Measurements from ENCODE around the gene SRC. TPM values are rescaled to one million over a fixed set of nuclear protein-coding genes. Genes with fewer than 3 reads are reported as not detected.
A peak's percentile ranks its signal among the peaks of the same experiment; 100 is the strongest.

SRC gene
- polyA plus RNA-seq, 1 donor (not counting 4 experiments of a cell fraction or from before 2014, with no cell fraction given) = 22.8 TPM

DNA sequence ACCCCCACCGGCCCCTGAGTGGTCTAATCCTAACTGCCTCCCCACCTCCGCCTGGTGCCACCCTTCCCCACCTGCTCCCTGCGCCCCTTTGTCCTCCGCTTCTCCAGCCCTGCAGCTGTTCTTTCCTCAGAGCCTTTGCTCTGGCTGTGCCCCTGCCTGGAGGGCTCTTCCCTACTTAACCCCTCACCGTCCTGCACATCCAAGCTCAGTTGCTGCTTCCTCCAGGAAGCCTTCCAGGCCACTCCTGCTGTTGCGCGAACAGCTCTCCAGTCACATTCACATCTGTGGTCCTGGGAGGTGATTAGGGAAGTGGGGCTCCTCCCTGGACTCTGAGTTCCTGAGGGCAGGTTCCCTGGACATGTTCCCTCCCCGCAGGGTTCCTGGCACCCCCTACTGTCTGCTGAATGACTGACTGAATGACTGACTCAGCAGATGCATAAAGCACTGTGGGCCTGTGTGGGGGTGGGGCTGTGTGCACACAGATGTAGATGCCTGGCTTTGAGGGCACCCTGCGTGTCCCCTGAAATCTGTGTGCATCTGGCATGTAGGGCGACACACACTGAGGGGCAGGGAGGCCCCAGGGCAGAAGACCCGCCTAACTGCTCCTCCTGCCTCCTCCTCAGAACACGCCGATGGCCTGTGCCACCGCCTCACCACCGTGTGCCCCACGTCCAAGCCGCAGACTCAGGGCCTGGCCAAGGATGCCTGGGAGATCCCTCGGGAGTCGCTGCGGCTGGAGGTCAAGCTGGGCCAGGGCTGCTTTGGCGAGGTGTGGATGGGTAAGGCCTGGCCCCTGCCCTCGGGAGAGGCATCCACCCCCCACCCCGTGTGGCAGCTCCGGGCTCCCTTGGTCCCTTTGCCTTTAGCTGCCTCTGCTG is 51.4 kb downstream of the SRC start:
- Histone ChIP-seq H3K27me3 (ENCODE audit: control insufficient read depth, extremely low read depth, insufficient read depth, low read length) (no peaks in the 10 kb centered on the region), H3K79me2 (ENCODE audit: control insufficient read depth, insufficient read depth, low read length) (no peaks in the 10 kb centered on the region), H3K4me1 (ENCODE audit: control insufficient read depth, extremely low read depth, insufficient read depth, low read length) (peaks cover 12% of the 10 kb centered on the region), H4K20me1 (ENCODE audit: control insufficient read depth, extremely low read depth, insufficient read depth, low read length) (peaks cover 7% of the 10 kb centered on the region), H3K4me3 (ENCODE audit: control insufficient read depth in 2 of 3, extremely low read depth in 1 of 3, insufficient read depth in 2 of 3, low read depth in 1 of 3, low read length in 3 of 3) (no peak overlapping the region), H3K9me3 (ENCODE audit: control insufficient read depth, low read depth, low read length) (no peaks in the 10 kb centered on the region), H3K4me2 (ENCODE audit: control insufficient read depth, extremely low read depth, insufficient read depth, low read depth, low read length) (no peak overlapping the region), H3K36me3 (ENCODE audit: control insufficient read depth in 2 of 2, extremely low read depth in 1 of 2, insufficient read depth in 2 of 2, low read length in 2 of 2) (peaks cover 25 to 42% of the 10 kb centered on the region in 2 experiments), H3K9ac (ENCODE audit: control insufficient read depth, extremely low read depth, insufficient read depth, low read length) (no peak overlapping the region), H3K27ac (ENCODE audit: control insufficient read depth, insufficient read depth, low read length) (no peak overlapping the region), H3K9me1 (ENCODE audit: control insufficient read depth, extremely low read depth, insufficient read depth, low read length) (peaks cover 3% of the 10 kb centered on the region), H2AFZ (ENCODE audit: control insufficient read depth, low read length) (no peak overlapping the region)
- TF ChIP-seq EZH2 (IDR thresholded peaks at IDR 0.05; ENCODE audit: low read length) (no peak), CTCF (optimal IDR thresholded peaks at IDR 0.05 in 1 of 3, IDR thresholded peaks at IDR 0.05 in 1 of 3, conservative IDR thresholded peaks at IDR 0.05 in 1 of 3; ENCODE audit: extremely low read depth in 1 of 3, insufficient read depth in 2 of 3, low read length in 3 of 3) (peak in 1 of 3 experiments; percentile 45)
- DNase-seq (ENCODE audit: low read depth, low spot score) (no peak), FAIRE-seq (no peak)
- dilution Hi-C loops (cut with MboI; ENCODE audit: extremely low pct_ligation_motif_present, low sequenced_read_pairs) = no loop called here

DNA sequence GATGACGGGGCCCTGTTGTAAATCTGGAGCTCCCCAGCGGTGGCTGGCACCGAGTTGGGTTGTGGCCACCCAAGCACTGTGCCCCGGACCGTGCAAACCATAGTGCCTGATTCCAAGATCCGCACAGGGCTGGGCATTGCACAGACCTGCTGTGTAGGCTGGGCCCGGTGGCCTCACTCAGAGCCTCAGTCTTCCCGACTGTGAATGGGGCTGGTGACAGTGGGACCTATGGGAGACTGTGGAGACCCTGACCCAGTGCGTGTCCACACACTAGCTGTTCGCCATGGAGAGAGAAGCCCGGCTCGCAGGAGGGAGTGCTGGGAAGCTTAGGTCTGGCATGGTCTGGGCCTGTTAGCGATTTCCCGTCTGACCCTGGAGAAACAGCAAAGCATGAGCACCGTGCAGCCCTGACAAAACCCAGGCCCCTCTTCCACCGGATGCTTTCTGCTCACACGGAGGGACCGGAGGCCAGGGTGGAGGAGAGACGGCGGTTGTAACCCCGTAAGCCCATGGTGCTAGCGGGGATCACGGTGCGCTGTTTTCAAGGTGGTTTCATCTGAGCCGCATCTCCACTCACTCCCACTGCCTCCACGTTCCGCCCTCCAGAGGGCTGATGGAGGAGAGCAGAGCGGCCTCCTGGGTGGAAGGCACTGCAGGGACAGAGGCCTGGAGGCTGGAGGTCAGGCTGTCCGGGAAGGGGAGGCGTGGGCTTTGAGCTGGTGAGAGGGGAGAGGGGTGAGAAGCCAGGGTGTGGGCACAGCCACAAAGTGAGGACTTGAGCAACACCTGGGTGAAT is 52.2 kb downstream of the SRC start:
- no peak overlapping the region for H2AFZ ChIP-seq (ENCODE audit: control insufficient read depth, low read length)
- H3K27me3 ChIP-seq (ENCODE audit: control insufficient read depth, extremely low read depth, insufficient read depth, low read length) = no peaks in the 10 kb centered on the region
- no peak overlapping the region for H3K4me3 ChIP-seq (ENCODE audit: control insufficient read depth in 2 of 3, extremely low read depth in 1 of 3, insufficient read depth in 2 of 3, low read depth in 1 of 3, low read length in 3 of 3)
- peaks cover 3% of the 10 kb centered on the region for H3K9me1 ChIP-seq (ENCODE audit: control insufficient read depth, extremely low read depth, insufficient read depth, low read length)
- FAIRE-seq (no peak), DNase-seq (ENCODE audit: low read depth, low spot score) (no peak)
- H4K20me1 ChIP-seq (ENCODE audit: control insufficient read depth, extremely low read depth, insufficient read depth, low read length) = peaks cover 7% of the 10 kb centered on the region
- no peak for TF ChIP-seq EZH2 (IDR thresholded peaks at IDR 0.05; ENCODE audit: low read length)
- no peak for TF ChIP-seq CTCF (optimal IDR thresholded peaks at IDR 0.05 in 1 of 3, IDR thresholded peaks at IDR 0.05 in 1 of 3, conservative IDR thresholded peaks at IDR 0.05 in 1 of 3; ENCODE audit: extremely low read depth in 1 of 3, insufficient read depth in 2 of 3, low read length in 3 of 3)
- dilution Hi-C loops (cut with MboI; ENCODE audit: extremely low pct_ligation_motif_present, low sequenced_read_pairs) = no loop called here
- peaks cover 12% of the 10 kb centered on the region for H3K4me1 ChIP-seq (ENCODE audit: control insufficient read depth, extremely low read depth, insufficient read depth, low read length)
- H3K4me2 ChIP-seq (ENCODE audit: control insufficient read depth, extremely low read depth, insufficient read depth, low read depth, low read length) = no peak overlapping the region
- H3K9ac ChIP-seq (ENCODE audit: control insufficient read depth, extremely low read depth, insufficient read depth, low read length) = no peak overlapping the region
- H3K79me2 ChIP-seq (ENCODE audit: control insufficient read depth, insufficient read depth, low read length) = no peaks in the 10 kb centered on the region
- H3K27ac ChIP-seq (ENCODE audit: control insufficient read depth, insufficient read depth, low read length) = no peak overlapping the region
- H3K36me3 ChIP-seq (ENCODE audit: control insufficient read depth in 2 of 2, extremely low read depth in 1 of 2, insufficient read depth in 2 of 2, low read length in 2 of 2) = peaks cover 28 to 42% of the 10 kb centered on the region in 2 experiments
- no peaks in the 10 kb centered on the region for H3K9me3 ChIP-seq (ENCODE audit: control insufficient read depth, low read depth, low read length)
